OCI-LY1 (cell line): ENCODE measurements around the gene SART3.
"Not testable (repeated sequence)": the region's sequence is repeated elsewhere in the genome, so short reads cannot be mapped to it uniquely, and the experiment has no call there.

Source experiments
- H2AFZ ChIP-seq: fragments of 200-600 bp; sonication (generic), shearing (Covaris generic); 2 replicates; pipeline ENCODE4 v1.6.0; 2014; ENCODE audit warnings: antibody characterized with exemption, mild to moderate bottlenecking, low read length
- H3F3A ChIP-seq: fragments of 200-600 bp; sonication (generic), shearing (Covaris generic); 2 replicates; pipeline ENCODE4 v1.6.0; 2014; ENCODE audit warnings: mild to moderate bottlenecking, antibody characterized with exemption, low read length, moderate library complexity; ENCODE audit not compliant: insufficient read depth
- H3K27ac ChIP-seq: fragments of 200-600 bp; sonication (generic); 2 replicates; pipeline ENCODE4 v1.5.1; 2014; ENCODE audit warnings: low read length, mixed run types, mild to moderate bottlenecking, low read depth; ENCODE audit not compliant: poor library complexity, severe bottlenecking
- H3K27me3 ChIP-seq: fragments of 200-600 bp; sonication (generic); 2 replicates; pipeline ENCODE4 v1.6.0; 2014; ENCODE audit warnings: antibody characterized with exemption, mild to moderate bottlenecking, low read length, moderate library complexity; ENCODE audit not compliant: insufficient read depth
- H3K36me3 ChIP-seq: fragments of 200-600 bp; sonication (generic); 2 replicates; pipeline ENCODE4 v1.6.1; 2014; ENCODE audit warnings: mild to moderate bottlenecking, antibody characterized with exemption, low read length, moderate library complexity, mixed read lengths; ENCODE audit not compliant: insufficient read depth
- H3K4me1 ChIP-seq: fragments of 200-600 bp; sonication (generic); 2 replicates; pipeline ENCODE4 v1.5.1; 2014; ENCODE audit warnings: mild to moderate bottlenecking, low read length, moderate library complexity; ENCODE audit not compliant: insufficient read depth, severe bottlenecking
- H3K4me2 ChIP-seq: fragments of 200-600 bp; sonication (generic), shearing (Covaris generic); 2 replicates; pipeline ENCODE4 v1.6.1; 2014; ENCODE audit warnings: low read length
- H3K4me3 ChIP-seq: fragments of 200-600 bp; sonication (generic); 2 replicates; pipeline ENCODE4 v1.5.1; 2014; ENCODE audit warnings: low read length, low read depth, mild to moderate bottlenecking, mixed read lengths; ENCODE audit not compliant: poor library complexity, severe bottlenecking
- H3K79me2 ChIP-seq: fragments of 200-600 bp; shearing (Covaris generic); 2 replicates; pipeline ENCODE4 v1.6.1; 2016; ENCODE audit warnings: mixed run types, low read length, mixed read lengths; ENCODE audit not compliant: insufficient read depth
- H3K9ac ChIP-seq: fragments of 200-600 bp; sonication (generic), shearing (Covaris generic); 2 replicates; pipeline ENCODE4 v1.6.1; 2014; ENCODE audit warnings: mild to moderate bottlenecking, low read length, mixed read lengths
- H3K9me2 ChIP-seq: fragments of 200-600 bp; sonication (generic), shearing (Covaris generic); 2 replicates; pipeline ENCODE4 v1.6.1; 2014; ENCODE audit warnings: low read depth, mild to moderate bottlenecking, low read length, mixed read lengths
- H3K9me3 ChIP-seq: fragments of 200-600 bp; shearing (Covaris generic); 2 replicates; pipeline ENCODE4 v1.6.1; 2014; ENCODE audit warnings: low read length, mixed read lengths
- H4K20me1 ChIP-seq: fragments of 200-600 bp; sonication (generic), shearing (Covaris generic); 2 replicates; pipeline ENCODE4 v1.6.0; 2016; ENCODE audit warnings: mild to moderate bottlenecking, low read length; ENCODE audit not compliant: insufficient read depth
- EZH2 ChIP-seq: fragments of 200-600 bp; sonication (generic), shearing (Covaris generic); IDR thresholded peaks from 2 replicates; pipeline ENCODE4 v1.8.0; 2017; ENCODE audit warnings: borderline replicate concordance, mixed run types, mild to moderate bottlenecking, antibody characterized with exemption, low read length, moderate library complexity, mixed read lengths
- TF ChIP-seq, protein P1 (sequence below): fragments of 200-600 bp; sonication (generic), shearing (Covaris generic); IDR thresholded peaks from 2 replicates; pipeline ENCODE4 v1.5.1; 2017; ENCODE audit warnings: mild to moderate bottlenecking, antibody characterized with exemption, low read length, moderate library complexity, mixed read lengths

SART3 gene

DNA sequence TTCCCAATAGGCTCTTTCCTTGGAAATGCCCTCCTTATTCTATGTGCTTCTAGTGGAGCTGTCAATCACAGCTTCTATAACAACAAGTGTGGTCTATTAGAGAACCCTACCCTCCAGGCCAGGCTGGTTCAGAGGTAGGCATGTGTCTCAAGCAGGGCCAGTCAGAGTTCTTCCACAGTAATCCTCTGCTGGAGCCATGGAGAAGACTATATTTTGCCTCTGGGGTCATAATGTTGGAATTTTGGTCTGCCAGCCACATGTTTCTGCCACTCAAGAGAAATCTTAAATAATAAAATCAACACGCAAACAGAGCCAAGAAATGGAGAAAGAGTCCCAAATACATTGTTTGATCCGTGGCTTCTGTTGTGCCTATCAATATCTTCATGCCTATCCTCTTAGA, 69.7 kb downstream of the SART3 start:
- H3K4me1 ChIP-seq: no peaks in the 10 kb centered on the region
- H3K4me2 ChIP-seq: no peak overlapping the region
- no peaks in the 10 kb centered on the region for H3F3A ChIP-seq
- no peak overlapping the region for H3K9ac ChIP-seq
- no peaks in the 10 kb centered on the region for H4K20me1 ChIP-seq
- H3K36me3 ChIP-seq: no peaks in the 10 kb centered on the region
- no peaks in the 10 kb centered on the region for H3K79me2 ChIP-seq
- no peak overlapping the region for H2AFZ ChIP-seq
- no peak for TF ChIP-seq EZH2
- TF ChIP-seq, protein P1, sequence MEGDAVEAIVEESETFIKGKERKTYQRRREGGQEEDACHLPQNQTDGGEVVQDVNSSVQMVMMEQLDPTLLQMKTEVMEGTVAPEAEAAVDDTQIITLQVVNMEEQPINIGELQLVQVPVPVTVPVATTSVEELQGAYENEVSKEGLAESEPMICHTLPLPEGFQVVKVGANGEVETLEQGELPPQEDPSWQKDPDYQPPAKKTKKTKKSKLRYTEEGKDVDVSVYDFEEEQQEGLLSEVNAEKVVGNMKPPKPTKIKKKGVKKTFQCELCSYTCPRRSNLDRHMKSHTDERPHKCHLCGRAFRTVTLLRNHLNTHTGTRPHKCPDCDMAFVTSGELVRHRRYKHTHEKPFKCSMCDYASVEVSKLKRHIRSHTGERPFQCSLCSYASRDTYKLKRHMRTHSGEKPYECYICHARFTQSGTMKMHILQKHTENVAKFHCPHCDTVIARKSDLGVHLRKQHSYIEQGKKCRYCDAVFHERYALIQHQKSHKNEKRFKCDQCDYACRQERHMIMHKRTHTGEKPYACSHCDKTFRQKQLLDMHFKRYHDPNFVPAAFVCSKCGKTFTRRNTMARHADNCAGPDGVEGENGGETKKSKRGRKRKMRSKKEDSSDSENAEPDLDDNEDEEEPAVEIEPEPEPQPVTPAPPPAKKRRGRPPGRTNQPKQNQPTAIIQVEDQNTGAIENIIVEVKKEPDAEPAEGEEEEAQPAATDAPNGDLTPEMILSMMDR: no peak
- no peaks in the 10 kb centered on the region for H3K9me3 ChIP-seq
- no peaks in the 10 kb centered on the region for H3K27me3 ChIP-seq
- H3K4me3 ChIP-seq: no peak overlapping the region
- no peak overlapping the region for H3K27ac ChIP-seq
- H3K9me2 ChIP-seq: no peaks in the 10 kb centered on the region

DNA sequence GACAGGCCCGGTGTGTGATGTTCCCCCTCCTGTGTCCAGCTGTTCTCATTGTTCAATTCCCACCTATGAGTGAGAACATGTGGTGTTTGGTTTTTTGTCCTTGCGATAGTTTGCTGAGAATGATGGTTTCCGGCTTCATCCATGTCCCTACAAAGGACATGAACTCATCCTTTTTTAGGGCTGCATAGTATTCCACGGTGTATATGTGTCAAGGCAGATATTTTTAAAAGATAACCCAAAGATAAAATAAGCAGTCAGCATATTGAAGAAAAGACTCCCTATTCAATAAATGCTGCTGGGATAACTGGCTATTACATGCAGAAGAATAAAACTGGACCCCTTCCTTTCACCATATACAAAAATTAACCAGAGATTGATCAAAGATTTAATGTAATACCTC, 73.9 kb downstream of the SART3 start:
- H3K9ac ChIP-seq, H3K27me3 ChIP-seq: not testable (repeated sequence)

DNA sequence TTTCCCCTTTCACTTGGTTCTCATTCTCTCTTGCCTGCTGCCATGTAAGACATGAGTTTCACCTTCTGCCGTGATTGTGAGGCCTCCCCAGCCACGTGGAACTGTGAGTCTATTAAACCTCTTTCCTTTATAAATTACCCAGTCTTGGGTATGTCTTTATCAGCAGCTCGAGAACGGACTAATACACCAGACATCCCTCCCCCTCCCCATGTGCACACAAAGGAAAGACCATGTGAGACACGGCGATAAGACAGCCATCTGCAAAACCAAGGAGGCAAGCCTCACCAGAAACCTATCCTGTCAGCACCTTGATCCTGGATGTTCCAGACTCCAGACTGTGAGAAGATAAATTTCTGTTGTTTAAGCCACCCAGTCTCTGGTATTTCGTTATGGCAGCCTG, 75.6 kb downstream of the SART3 start:
- H3K79me2 ChIP-seq, H3K36me3 ChIP-seq, H4K20me1 ChIP-seq, H2AFZ ChIP-seq, H3F3A ChIP-seq, H3K9ac ChIP-seq, H3K27ac ChIP-seq, H3K4me1 ChIP-seq, H3K9me2 ChIP-seq, H3K9me3 ChIP-seq, H3K4me3 ChIP-seq, H3K4me2 ChIP-seq, H3K27me3 ChIP-seq: not testable (repeated sequence)

More for the DNA sequence above, 73.9 kb downstream of the SART3 start:
- not testable (repeated sequence) for H4K20me1 ChIP-seq, H3K79me2 ChIP-seq, H3K4me1 ChIP-seq, H3K36me3 ChIP-seq, H3K4me3 ChIP-seq, H3K9me2 ChIP-seq, H3K27ac ChIP-seq, H3K4me2 ChIP-seq, H3K9me3 ChIP-seq, H3F3A ChIP-seq, H2AFZ ChIP-seq

DNA sequence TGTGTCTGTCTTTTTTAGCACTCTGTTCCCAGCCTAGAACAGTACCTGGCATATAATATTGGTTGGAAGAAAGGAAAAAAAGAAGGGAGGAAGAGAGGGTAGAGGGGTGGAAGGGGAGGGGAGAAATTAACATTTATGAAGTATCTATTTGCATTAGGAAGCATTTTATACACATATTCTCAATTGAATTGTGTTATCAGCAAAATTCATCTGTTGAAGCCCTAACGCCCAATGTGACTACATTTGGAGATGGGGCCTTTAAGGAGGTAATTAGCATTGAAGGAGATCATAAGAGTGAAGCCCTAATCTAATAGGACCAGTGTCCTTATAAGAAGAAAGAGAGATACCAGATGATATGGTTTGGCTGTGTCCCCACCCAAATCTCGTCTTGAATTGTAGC, 76.1 kb downstream of the SART3 start:
- Histone ChIP-seq H3K4me3 (no peak overlapping the region), H3K36me3 (no peaks in the 10 kb centered on the region), H3K9me3 (no peaks in the 10 kb centered on the region), H3K9me2 (no peaks in the 10 kb centered on the region), H3K4me2 (no peak overlapping the region), H3K4me1 (no peaks in the 10 kb centered on the region), H3F3A (no peaks in the 10 kb centered on the region), H4K20me1 (no peaks in the 10 kb centered on the region), H3K9ac (no peak overlapping the region), H3K27ac (no peak overlapping the region), H3K79me2 (no peaks in the 10 kb centered on the region), H3K27me3 (no peaks in the 10 kb centered on the region), H2AFZ (no peak overlapping the region)
- TF ChIP-seq EZH2: no peak

DNA sequence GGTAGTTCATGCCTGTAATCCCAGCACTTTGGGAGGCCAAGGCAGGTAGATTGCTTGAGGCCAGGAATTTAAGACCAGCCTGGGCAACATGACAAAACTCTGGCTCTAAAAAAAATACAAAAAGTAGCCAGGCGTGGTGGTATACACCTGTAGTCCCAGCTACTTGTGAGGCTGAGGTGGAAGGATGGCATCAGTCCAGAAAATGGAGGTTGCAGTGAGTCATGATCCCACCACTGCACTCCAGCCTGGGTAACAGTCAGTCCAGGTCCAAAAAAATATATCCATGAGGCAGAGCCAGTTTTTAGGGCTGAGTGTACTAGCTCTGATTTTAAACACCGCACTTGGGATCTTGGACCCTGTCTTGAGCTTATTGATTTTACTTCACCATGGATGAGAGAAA, 76.5 kb downstream of the SART3 start:
- Histone ChIP-seq H3K9me3 (no peaks in the 10 kb centered on the region), H3K9ac (no peak overlapping the region), H3K79me2 (no peaks in the 10 kb centered on the region), H4K20me1 (no peaks in the 10 kb centered on the region), H3F3A (no peaks in the 10 kb centered on the region), H3K4me2 (no peak overlapping the region), H3K4me3 (no peak overlapping the region), H3K36me3 (no peaks in the 10 kb centered on the region), H2AFZ (no peak overlapping the region), H3K27me3 (no peaks in the 10 kb centered on the region), H3K9me2 (no peaks in the 10 kb centered on the region), H3K27ac (no peak overlapping the region), H3K4me1 (no peaks in the 10 kb centered on the region)
- TF ChIP-seq, protein P1: no peak
- no peak for TF ChIP-seq EZH2
